NT2/D1 (cell line): ENCODE data around the gene IL5RA.

Experiments
- SUZ12 ChIP-seq: IDR thresholded peaks from 2 replicates; pipeline ENCODE4 v1.6.1; 2011; ENCODE audit not compliant: insufficient read length, insufficient read depth; ENCODE audit errors: extremely low read depth
- YY1 ChIP-seq: IDR thresholded peaks from 2 replicates; pipeline ENCODE4 v1.6.1; 2011; ENCODE audit not compliant: insufficient read length, insufficient read depth
- ZNF274 ChIP-seq: IDR thresholded peaks from 2 replicates; pipeline ENCODE4 v1.6.1; 2011; ENCODE audit warnings: mild to moderate bottlenecking, low read depth, low read length

- no peak for TF ChIP-seq YY1
- no peak for TF ChIP-seq ZNF274
- no peak for TF ChIP-seq SUZ12
Observed at GRCh38 chr3:3137526-3137925, 27.4 kb upstream of the IL5RA start.
